Caco-2 (cell line): Measurements from ENCODE around the gene FGF12. TPM values are rescaled to one million over a fixed set of nuclear protein-coding genes. Genes with fewer than 3 reads are reported as not detected.

Experiments used
- BruUV-seq: library from RNA; stranded (reverse); fragments of 400-500 nt; replicated peaks from 2 replicates; lab custom pipeline; 2021; lab: Mats Ljungman, UMichigan
- CTCF ChIA-PET: fragments of 300-600 bp; sonication (Branson Sonifier 250); formaldehyde crosslinking; loops from one replicate; lab custom pipeline; 2022; ENCODE audit warnings: antibody characterized with exemption; lab: Charles Lee
- POLR2A ChIA-PET: fragments of 300-600 bp; sonication (Branson Sonifier 250); formaldehyde crosslinking; loops from one replicate; lab custom pipeline; 2022; ENCODE audit warnings: antibody characterized with exemption; lab: Charles Lee
- DNase-seq, 2 experiments: peaks; one replicate each; pipeline versions ENCODE4 v3.0.0 to v3.0.0-alpha.2; 2020 to 2022
- H3K27me3 ChIP-seq: replicated peaks from 2 replicates; pipeline ENCODE4 v1.6.0; 2011; ENCODE audit warnings: low read length; ENCODE audit not compliant: control insufficient read depth, insufficient read depth
- H3K36me3 ChIP-seq: 2 replicates; pipeline ENCODE4 v1.5.1; 2011; ENCODE audit warnings: low read length; ENCODE audit not compliant: control insufficient read depth, insufficient read depth
- H3K4me1 ChIP-seq: fragments of 250-450 bp; sonication (Bioruptor Pico); 2 replicates; pipeline ENCODE4 v1.5.1; 2020; ENCODE audit warnings: mild to moderate bottlenecking
- H3K4me3 ChIP-seq: 2 replicates; pipeline ENCODE4 v1.5.1; 2011; ENCODE audit warnings: low read depth, mild to moderate bottlenecking, control low read depth, low read length
- H3K9me3 ChIP-seq: fragments of 250-450 bp; sonication (Bioruptor Pico); 2 replicates; pipeline ENCODE4 v1.5.1; 2020; ENCODE audit warnings: mild to moderate bottlenecking, moderate library complexity
- H3K27ac Mint-ChIP-seq: one replicate; pipeline ENCODE4 v1.8.0; 2022; ENCODE audit warnings: mixed read lengths; ENCODE audit not compliant: unreplicated experiment
- H3K27me3 Mint-ChIP-seq: one replicate; pipeline ENCODE4 v1.8.0; 2022; ENCODE audit warnings: mixed read lengths; ENCODE audit not compliant: insufficient read depth, unreplicated experiment
- H3K36me3 Mint-ChIP-seq: one replicate; pipeline ENCODE4 v1.8.0; 2022; ENCODE audit warnings: mild to moderate bottlenecking, mixed read lengths; ENCODE audit not compliant: insufficient read depth, unreplicated experiment
- H3K4me1 Mint-ChIP-seq: one replicate; pipeline ENCODE4 v1.8.0; 2022; ENCODE audit warnings: low read depth, mixed read lengths; ENCODE audit not compliant: unreplicated experiment
- H3K4me3 Mint-ChIP-seq: one replicate; pipeline ENCODE4 v1.8.0; 2022; ENCODE audit warnings: mild to moderate bottlenecking, moderate library complexity, mixed read lengths; ENCODE audit not compliant: unreplicated experiment
- H3K9me3 Mint-ChIP-seq: one replicate; pipeline ENCODE4 v1.8.0; 2022; ENCODE audit warnings: mixed read lengths; ENCODE audit not compliant: unreplicated experiment
- intact Hi-C: fragments of 100-400 bp; cut with micrococcal nuclease; formaldehyde crosslinking; loops from one replicate; pipeline ENCODE4 v1.10.0; 2022; ENCODE audit not compliant: unreplicated experiment
- total RNA-seq: library from RNA; stranded (reverse); gene quantifications from 2 replicates; pipeline ENCODE4 v1.2.3, GENCODE V29; 2022
- TF ChIP-seq, protein P1 (sequence below), 2 experiments: fragments of 200-600 bp in 1 of 2; IDR thresholded peaks; 1 replicate in 1 of 2; 2 replicates in 1 of 2; pipeline versions ENCODE4 v1.5.1 to v1.8.0; 2011 to 2022; ENCODE audit warnings: antibody characterized with exemption in 1 of 2, control low read depth in 1 of 2, inconsistent platforms in 1 of 2, low read depth in 1 of 2, low read length in 1 of 2, mild to moderate bottlenecking in 1 of 2, moderate library complexity in 1 of 2; ENCODE audit not compliant: insufficient read depth in 1 of 2, severe bottlenecking in 1 of 2, unreplicated experiment in 1 of 2

FGF12 gene
- total RNA-seq, 1 experiment from 2014 or later = 0.41 TPM

DNA sequence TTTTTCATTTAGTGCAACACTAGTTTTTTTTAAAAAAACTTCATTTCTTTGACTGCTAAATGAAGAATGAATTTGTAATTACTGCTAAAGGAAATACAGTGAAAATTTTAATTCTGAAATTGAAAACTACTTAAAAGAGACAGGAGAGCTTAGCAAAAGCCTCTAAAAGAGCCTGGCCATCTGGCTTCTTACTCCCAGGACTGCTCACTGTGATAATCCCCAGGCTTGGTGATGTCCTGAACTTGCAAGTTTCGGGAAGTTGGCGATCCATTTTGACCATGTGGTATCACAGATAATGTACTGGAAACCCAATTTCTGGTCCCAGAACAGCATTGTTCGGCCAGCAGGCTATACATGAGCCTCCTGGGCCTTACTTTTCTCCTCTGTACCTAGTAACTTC, 292.1 kb downstream of the FGF12 start:
- Histone ChIP-seq H3K4me1 (no peaks in the 10 kb centered on the region), H3K27me3 (no peaks in the 10 kb centered on the region), H3K9me3 (no peaks in the 10 kb centered on the region), H3K4me3 (no peak overlapping the region), H3K36me3 (no peaks in the 10 kb centered on the region)
- H3K4me1 Mint-ChIP-seq = no peaks in the 10 kb centered on the region
- ChIA-PET CTCF (no interaction called here), POLR2A (no interaction called here)
- no peak overlapping the region for H3K27ac Mint-ChIP-seq
- H3K36me3 Mint-ChIP-seq = no peaks in the 10 kb centered on the region
- no peak overlapping the region for H3K4me3 Mint-ChIP-seq
- no TSS peak for BruUV-seq
- TF ChIP-seq, protein P1, sequence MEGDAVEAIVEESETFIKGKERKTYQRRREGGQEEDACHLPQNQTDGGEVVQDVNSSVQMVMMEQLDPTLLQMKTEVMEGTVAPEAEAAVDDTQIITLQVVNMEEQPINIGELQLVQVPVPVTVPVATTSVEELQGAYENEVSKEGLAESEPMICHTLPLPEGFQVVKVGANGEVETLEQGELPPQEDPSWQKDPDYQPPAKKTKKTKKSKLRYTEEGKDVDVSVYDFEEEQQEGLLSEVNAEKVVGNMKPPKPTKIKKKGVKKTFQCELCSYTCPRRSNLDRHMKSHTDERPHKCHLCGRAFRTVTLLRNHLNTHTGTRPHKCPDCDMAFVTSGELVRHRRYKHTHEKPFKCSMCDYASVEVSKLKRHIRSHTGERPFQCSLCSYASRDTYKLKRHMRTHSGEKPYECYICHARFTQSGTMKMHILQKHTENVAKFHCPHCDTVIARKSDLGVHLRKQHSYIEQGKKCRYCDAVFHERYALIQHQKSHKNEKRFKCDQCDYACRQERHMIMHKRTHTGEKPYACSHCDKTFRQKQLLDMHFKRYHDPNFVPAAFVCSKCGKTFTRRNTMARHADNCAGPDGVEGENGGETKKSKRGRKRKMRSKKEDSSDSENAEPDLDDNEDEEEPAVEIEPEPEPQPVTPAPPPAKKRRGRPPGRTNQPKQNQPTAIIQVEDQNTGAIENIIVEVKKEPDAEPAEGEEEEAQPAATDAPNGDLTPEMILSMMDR (IDR thresholded peaks at IDR 0.05; ENCODE audit: insufficient read depth in 1 of 2, low read depth in 1 of 2, low read length in 1 of 2, severe bottlenecking in 1 of 2, unreplicated experiment in 1 of 2) = no peak
- DNase-seq = no peak
- intact Hi-C loops = no loop called here
- H3K9me3 Mint-ChIP-seq = no peaks in the 10 kb centered on the region
- peaks cover 4% of the 10 kb centered on the region for H3K27me3 Mint-ChIP-seq

DNA sequence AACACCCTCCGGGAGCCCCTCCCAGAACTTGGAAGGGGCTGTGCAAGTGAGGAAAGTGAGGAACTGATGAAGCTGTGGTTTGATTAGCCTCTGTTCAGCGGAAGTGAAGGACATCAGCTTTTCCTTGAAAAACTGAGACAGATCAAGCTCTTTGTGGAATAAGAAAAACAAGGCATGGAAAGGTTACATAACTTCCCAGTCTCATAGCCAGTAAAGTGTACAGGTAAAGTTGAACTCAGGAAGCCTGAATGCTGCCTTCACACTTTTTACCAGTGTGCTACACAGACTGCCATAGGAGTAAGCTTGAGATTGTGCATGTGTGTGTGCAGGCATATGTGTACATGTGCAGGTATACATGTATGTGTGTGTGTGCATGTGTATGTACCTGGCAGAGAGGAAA, 293.2 kb downstream of the FGF12 start:
- H3K36me3 ChIP-seq = no peaks in the 10 kb centered on the region
- no peak for DNase-seq
- H3K27me3 Mint-ChIP-seq = peaks cover 4% of the 10 kb centered on the region
- intact Hi-C loops = no loop called here
- no peak overlapping the region for H3K27ac Mint-ChIP-seq
- no peaks in the 10 kb centered on the region for H3K36me3 Mint-ChIP-seq
- no TSS peak for BruUV-seq
- H3K4me3 Mint-ChIP-seq = no peak overlapping the region
- H3K4me3 ChIP-seq = no peak overlapping the region
- POLR2A ChIA-PET = no interaction called here
- H3K4me1 Mint-ChIP-seq = no peaks in the 10 kb centered on the region
- no peaks in the 10 kb centered on the region for H3K4me1 ChIP-seq
- no peaks in the 10 kb centered on the region for H3K27me3 ChIP-seq
- no peaks in the 10 kb centered on the region for H3K9me3 ChIP-seq
- CTCF ChIA-PET = interaction anchor here (1.0 kb wide), 1 partner anchor 10 kb away, joined by 3 read pairs; no protein-coding TSS in a partner anchor
- no peaks in the 10 kb centered on the region for H3K9me3 Mint-ChIP-seq
- TF ChIP-seq, protein P1 (IDR thresholded peaks at IDR 0.05; ENCODE audit: insufficient read depth in 1 of 2, low read depth in 1 of 2, low read length in 1 of 2, severe bottlenecking in 1 of 2, unreplicated experiment in 1 of 2) = no peak

DNA sequence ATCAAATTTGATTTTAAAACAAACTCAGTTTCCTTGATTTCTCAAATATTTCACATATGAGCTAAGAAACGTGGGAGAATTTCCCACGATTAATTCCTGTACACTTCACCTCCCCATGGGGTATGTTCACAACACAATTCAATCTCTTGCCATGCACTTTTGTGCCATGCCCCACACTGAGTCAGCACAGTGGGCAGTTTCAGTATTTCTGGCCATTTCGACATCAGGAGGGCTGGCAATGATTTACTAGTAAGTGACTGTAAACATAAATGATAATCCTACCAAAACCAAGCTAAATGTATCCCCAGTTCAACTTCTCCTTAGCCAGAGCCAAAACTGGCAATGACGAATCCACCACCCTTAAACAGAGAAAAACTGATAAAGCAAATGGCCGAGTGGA, 293.6 kb downstream of the FGF12 start:
- H3K27ac Mint-ChIP-seq = no peak overlapping the region
- H3K36me3 Mint-ChIP-seq = no peaks in the 10 kb centered on the region
- no peaks in the 10 kb centered on the region for H3K4me1 ChIP-seq
- CTCF ChIA-PET = interaction anchor here (1.0 kb wide), 1 partner anchor 11 kb away, joined by 3 read pairs; no protein-coding TSS in a partner anchor
- POLR2A ChIA-PET = no interaction called here
- H3K9me3 ChIP-seq = no peaks in the 10 kb centered on the region
- DNase-seq = no peak
- TF ChIP-seq, protein P1 (IDR thresholded peaks at IDR 0.05; ENCODE audit: insufficient read depth in 1 of 2, low read depth in 1 of 2, low read length in 1 of 2, severe bottlenecking in 1 of 2, unreplicated experiment in 1 of 2) = no peak
- H3K4me3 Mint-ChIP-seq = no peak overlapping the region
- H3K27me3 ChIP-seq = no peaks in the 10 kb centered on the region
- intact Hi-C loops = no loop called here
- no peak overlapping the region for H3K4me3 ChIP-seq
- H3K36me3 ChIP-seq = no peaks in the 10 kb centered on the region
- no TSS peak for BruUV-seq
- no peaks in the 10 kb centered on the region for H3K9me3 Mint-ChIP-seq
- no peaks in the 10 kb centered on the region for H3K4me1 Mint-ChIP-seq
- peaks cover 4% of the 10 kb centered on the region for H3K27me3 Mint-ChIP-seq
